Measurements from ENCODE around the gene BEGAIN.

DNA sequence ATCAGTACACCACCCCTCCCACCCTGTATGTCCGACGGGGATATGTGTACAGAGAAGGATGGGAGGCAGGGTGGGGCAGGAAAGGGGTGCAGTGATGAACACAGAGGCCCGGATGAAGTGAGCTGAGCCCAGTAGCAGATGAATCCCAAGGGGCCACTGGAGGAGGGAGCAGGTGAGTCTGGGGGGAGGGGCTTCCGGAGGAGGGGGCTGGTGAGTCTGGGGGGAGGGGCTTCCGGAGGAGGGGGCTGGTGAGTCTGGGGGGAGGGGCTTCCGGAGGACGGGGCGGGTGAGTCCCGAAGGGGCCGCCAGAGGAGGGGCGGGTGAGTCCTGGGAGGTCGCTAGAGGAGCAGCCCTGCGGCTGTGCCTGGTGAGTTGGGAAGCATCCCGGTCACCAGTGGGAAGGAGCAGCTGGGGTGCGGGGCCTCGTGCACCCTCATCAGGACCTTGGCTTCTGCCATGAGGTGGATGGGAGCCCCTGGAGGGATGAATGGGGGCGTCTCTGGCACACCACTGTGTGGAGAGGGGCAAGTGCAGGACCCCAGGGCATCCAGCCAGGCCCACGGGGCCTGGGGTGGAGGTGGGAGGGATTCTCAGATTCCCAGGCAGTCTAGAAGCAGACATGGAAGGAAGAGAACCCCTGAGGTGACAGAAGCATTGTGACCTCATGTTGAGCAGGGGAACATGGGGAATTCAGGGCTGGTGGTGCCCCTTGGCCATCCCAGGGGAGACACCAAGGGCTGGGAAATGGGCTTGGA is 14.0 kb downstream of the BEGAIN start:
- TF ChIP-seq CTCF (IDR thresholded peaks at IDR 0.05) (no peak), POLR2A (IDR thresholded peaks at IDR 0.05) (no peak)
